NCI-H510A (cell line): ENCODE data around the gene KBTBD13.

Source experiments
- DNase-seq: peaks from one replicate; lab custom pipeline; 2025; lab: John Stamatoyannopoulos, UW

Gene KBTBD13

GRCh38 chr15:65052956-65053355 lies 23.6 kb upstream of the KBTBD13 start:
- no peak for DNase-seq

- DNase-seq = peak; percentile 33
These were observed 22.0 kb upstream of the KBTBD13 start for GRCh38 chr15:65054333-65055200.

- DNase-seq = no peak
These were observed 21.2 kb upstream of the KBTBD13 start for GRCh38 chr15:65055201-65055870.

- DNase-seq = no peak
These were observed 20.4 kb upstream of the KBTBD13 start for GRCh38 chr15:65056106-65056505.

- no peak for DNase-seq
These were observed 19.5 kb upstream of the KBTBD13 start for GRCh38 chr15:65056868-65057548.

GRCh38 chr15:65057549-65057940 lies 19.0 kb upstream of the KBTBD13 start:
- DNase-seq = no peak

- no peak for DNase-seq
These were observed 17.9 kb upstream of the KBTBD13 start for GRCh38 chr15:65058394-65059368.

- no peak for DNase-seq
These were observed 17.2 kb upstream of the KBTBD13 start for GRCh38 chr15:65059369-65059750.

GRCh38 chr15:65059931-65060596 lies 16.5 kb upstream of the KBTBD13 start:
- no peak for DNase-seq

GRCh38 chr15:65060641-65061397 lies 15.7 kb upstream of the KBTBD13 start:
- DNase-seq = no peak

GRCh38 chr15:65062061-65062460 lies 14.5 kb upstream of the KBTBD13 start:
- DNase-seq = no peak

- DNase-seq = no peak
These were observed 13.8 kb upstream of the KBTBD13 start for GRCh38 chr15:65062726-65063125.

GRCh38 chr15:65066001-65066634 lies 10.4 kb upstream of the KBTBD13 start:
- DNase-seq = no peak

GRCh38 chr15:65066635-65067316 lies 9.8 kb upstream of the KBTBD13 start:
- no peak for DNase-seq

GRCh38 chr15:65067317-65067644 lies 9.3 kb upstream of the KBTBD13 start:
- DNase-seq = no peak

GRCh38 chr15:65067645-65068402 lies 8.7 kb upstream of the KBTBD13 start, which contains the start of gene RASL12:
Gene RASL12, minus strand, starts transcription at chr15:65067991. Its CDS starts 156 bp downstream, at chr15:65067835.
- no peak for DNase-seq

- DNase-seq = no peak
These were observed 8.2 kb upstream of the KBTBD13 start for GRCh38 chr15:65068403-65068788.

GRCh38 chr15:65069179-65069578 lies 7.4 kb upstream of the KBTBD13 start:
- no peak for DNase-seq
